Heart left ventricle (tissue), 16 donors: ENCODE measurements around the gene EFR3B. TPM values are rescaled to one million over a fixed set of nuclear protein-coding genes. Genes with fewer than 3 reads are reported as not detected.

ENCODE experiments used
- ATAC-seq, 4 donors: fragments of 200-7000 bp; cut with Tn5 transposase; one replicate each; pipeline ENCODE4 v1.9.1; 2020 to 2022; ENCODE audit warnings: moderate library complexity in 4 of 4, mild to moderate bottlenecking in 3 of 4, moderate number of reproducible peaks in 1 of 4
- DNase-seq, 5 donors: peaks; one replicate each; pipeline ENCODE4 v3.0.0-alpha.2; 2020
- H3K27ac ChIP-seq, 12 donors: fragments of 200-600 bp; sonication (generic) in 4 of 12; one replicate each; pipeline versions ENCODE4 v1.5.0 to v1.8.0; 2016 to 2022; ENCODE audit warnings: mild to moderate bottlenecking in 2 of 12
- H3K27me3 ChIP-seq, 9 donors: fragments of 200-600 bp; sonication (generic) in 2 of 9; one replicate each; pipeline versions ENCODE4 v1.5.1 to v1.8.0; 2016 to 2022; ENCODE audit warnings: mild to moderate bottlenecking in 3 of 9
- H3K36me3 ChIP-seq, 9 donors: fragments of 200-600 bp; sonication (generic) in 2 of 9; one replicate each; pipeline versions ENCODE4 v1.5.0 to v1.8.0; 2018 to 2022; ENCODE audit warnings: mild to moderate bottlenecking in 2 of 9
- H3K4me1 ChIP-seq, 12 donors: fragments of 200-600 bp; sonication (generic) in 4 of 12; one replicate each; pipeline versions ENCODE4 v1.5.0 to v1.8.0; 2016 to 2022; ENCODE audit warnings: mild to moderate bottlenecking in 3 of 12
- H3K4me3 ChIP-seq, 12 donors: fragments of 200-600 bp; sonication (generic) in 4 of 12; one replicate each; pipeline versions ENCODE4 v1.5.0 to v1.8.0; 2017 to 2022; ENCODE audit warnings: mild to moderate bottlenecking in 9 of 12, moderate library complexity in 4 of 12
- H3K9me3 ChIP-seq, 12 donors: fragments of 200-600 bp; sonication (generic) in 4 of 12; one replicate each; pipeline versions ENCODE4 v1.5.0 to v1.8.0; 2016 to 2022; ENCODE audit warnings: mild to moderate bottlenecking in 1 of 12
- CTCF ChIP-seq, 12 donors: fragments of 200-600 bp; sonication (generic) in 4 of 12; IDR thresholded peaks; one replicate each; pipeline versions ENCODE4 v1.5.0 to v1.8.0; 2018 to 2022; ENCODE audit warnings: antibody characterized with exemption in 12 of 12, mild to moderate bottlenecking in 5 of 12
- POLR2A ChIP-seq, 2 donors: fragments of 450-650 bp; IDR thresholded peaks; one replicate each; pipeline ENCODE4 v1.6.1; 2017; ENCODE audit warnings: antibody characterized with exemption in 2 of 2, mild to moderate bottlenecking in 2 of 2, moderate library complexity in 2 of 2
- WGBS, 4 donors: extraction: QIAGEN DNeasy Blood & Tissue Kit in 2 of 4; methylation state at CpG; one replicate each; pipeline versions ENCODE4 v1.1.5 to v1.1.7; 2013 to 2018; 5-methylcytosine and 5-hydroxymethylcytosine counted together
- intact Hi-C, 10 donors: fragments of 100-400 bp; cut with DNase I; formaldehyde crosslinking; loops; one replicate each; pipeline versions ENCODE4 v1.11.1 to v1.14.2; 2022
- polyA plus RNA-seq, 2 donors: library from polyadenylated mRNA; stranded (reverse); fragments of 200-250 nt; gene quantifications; one replicate each; pipeline ENCODE4 v1.2.3, GENCODE V29; 2013
- total RNA-seq, 9 donors: library from RNA; depleted of rRNA in 2 of 9; stranded (reverse); fragments of >200 nt in 2 of 9; fragmentation: NEBNext Ultra II Directional in 3 of 9; extraction: Animal tissue kit (Norgen Biotek cat#: 25700) in 3 of 9; gene quantifications; one replicate each; pipeline versions ENCODE4 v1.1.0 to v1.2.4, GENCODE V29; 2016 to 2023
- donor health status: ischemic (EF 13 %, LVEDD 7.1; RV severe dilation, severe dysfunction).
- donor health status: healthy with polysubstance abuse.
- donor health status: DM: no; HTN: yes; CAD: no.
- donor health status: DM: no; HTN: no; CAD: no.
- donor health status: ischemic (EF 25% LVEDD 6.9; RV normal size, moderate dysfunction).
- donor health status: ischemic (EF 25% LVEDD 5.7; RV mildly dilated, moderate dysfunction).
- donor health status: healthy.
- donor health status: DM: yes; HTN: yes; CAD: no.
- donor health status: ischemic (EF 35%, LVEDD 5.7; RV mildly dilated, moderate dysfunction).
- donor health status: nonischemic (EF 11% LVEDD 7.7; RV severe dilation, severe dysfunction).
- donor health status: DM: yes; HTN: yes; CAD: no.
- donor health status: PGD.
- donor health status: ischemic (EF 29% LVEDD 5.4; RV normal size, mild dysfunction).
- donor health status: nonischemic (EF 23%, LVEDD 6.1; RV moderate dilation, normal function).

EFR3B gene
- total and polyA plus RNA-seq, 11 donors: 1.7 to 13.8 (median 5.5) TPM

- ATAC-seq: no peak
- Histone ChIP-seq H3K4me1 (peaks cover 0 to 6% (median 0%) of the 10 kb centered on the region in 12 donors), H3K27ac (no peak overlapping the region), H3K4me3 (no peak overlapping the region), H3K9me3 (no peaks in the 10 kb centered on the region), H3K27me3 (no peaks in the 10 kb centered on the region), H3K36me3 (no peaks in the 10 kb centered on the region)
- WGBS, 4 donors: 93 to 96% (median 94%) methylated on average over 7 of the region's 7 CpGs
- DNase-seq: no peak
- intact Hi-C loops: no loop called here
- TF ChIP-seq CTCF (IDR thresholded peaks at IDR 0.05): no peak
- TF ChIP-seq POLR2A (IDR thresholded peaks at IDR 0.05): no peak
Measured at GRCh38 chr2:25201794-25202193, 159.9 kb downstream of the EFR3B start.

GRCh38 chr2:25202275-25202674 is 160.4 kb downstream of the EFR3B start:
- intact Hi-C loops: no loop called here
- no peak for ATAC-seq
- no peak for DNase-seq
- TF ChIP-seq POLR2A (IDR thresholded peaks at IDR 0.05): no peak
- no peak for TF ChIP-seq CTCF (IDR thresholded peaks at IDR 0.05)
- 80 to 93% (median 89%) methylated on average over 11 of the region's 11 CpGs for WGBS, 4 donors
- Histone ChIP-seq H3K4me1 (peaks cover 0 to 6% (median 0%) of the 10 kb centered on the region in 12 donors), H3K27ac (no peak overlapping the region), H3K4me3 (no peak overlapping the region), H3K36me3 (no peaks in the 10 kb centered on the region), H3K27me3 (no peaks in the 10 kb centered on the region), H3K9me3 (no peaks in the 10 kb centered on the region)

- ATAC-seq (peak in 3 of 4 donors; percentile 54 to 71 (median 68)), DNase-seq (no peak)
- no peak for TF ChIP-seq POLR2A (IDR thresholded peaks at IDR 0.05)
- TF ChIP-seq CTCF (IDR thresholded peaks at IDR 0.05): no peak
- 23 to 42% (median 35%) methylated on average over 46 to 59 of the region's 59 CpGs for WGBS, 4 donors
- Histone ChIP-seq H3K4me1 (peaks cover 0 to 6% (median 0%) of the 10 kb centered on the region in 12 donors), H3K4me3 (peak overlapping the region in 9 of 12 donors; percentile 19 to 56 (median 43)), H3K36me3 (no peaks in the 10 kb centered on the region), H3K27ac (peak overlapping the region in 3 of 12 donors; percentile 35 to 65 (median 49)), H3K27me3 (no peaks in the 10 kb centered on the region), H3K9me3 (no peaks in the 10 kb centered on the region)
- intact Hi-C loops: no loop called here
Measured at GRCh38 chr2:25204190-25204838, 162.4 kb downstream of the EFR3B start.

GRCh38 chr2:25207078-25207545 is 165.2 kb downstream of the EFR3B start:
- DNase-seq: no peak
- WGBS, 4 donors: 56 to 68% (median 64%) methylated on average over 5 of the region's 5 CpGs

More at GRCh38 chr2:25207078-25207545, 165.2 kb downstream of the EFR3B start:
- no peak overlapping the region for H3K27ac ChIP-seq
- H3K36me3 ChIP-seq: no peaks in the 10 kb centered on the region
- peaks cover 0 to 6% (median 0%) of the 10 kb centered on the region in 12 donors for H3K4me1 ChIP-seq
- no peaks in the 10 kb centered on the region for H3K9me3 ChIP-seq
- peak in 1 of 4 donors; percentile 36 for ATAC-seq
- TF ChIP-seq CTCF (IDR thresholded peaks at IDR 0.05) (no peak), POLR2A (IDR thresholded peaks at IDR 0.05) (no peak)
- no peak overlapping the region for H3K4me3 ChIP-seq
- intact Hi-C loops: no loop called here
- H3K27me3 ChIP-seq: no peaks in the 10 kb centered on the region

Other genes with a start within 250 kb of the EFR3B start
- 10 to 100 TPM; 12.6 to 37.1 (median 31.1) TPM for gene PTRHD1, start 248.7 kb upstream of the EFR3B start, total RNA-seq
- gene PTRHD1, start 248.7 kb upstream of the EFR3B start, polyA plus RNA-seq: 10 to 100 TPM; 17.4 to 19.7 TPM
- 1 to 10 TPM; 1.6 to 9.2 (median 2.7) TPM for gene CENPO, start 248.7 kb upstream of the EFR3B start, total RNA-seq
- gene CENPO, start 248.7 kb upstream of the EFR3B start, polyA plus RNA-seq: 1 to 10 TPM; 1.5 to 2.4 TPM
- gene ADCY3, start 121.8 kb upstream of the EFR3B start, total RNA-seq: 10 to 100 TPM in 7 of 9 donors, 1 to 10 TPM in 2; 9.3 to 36.0 (median 17.5) TPM
- gene ADCY3, start 121.8 kb upstream of the EFR3B start, polyA plus RNA-seq: 10 to 100 TPM; 10.9 to 14.4 TPM
- gene DNAJC27, start 70.1 kb upstream of the EFR3B start, total RNA-seq: 10 to 100 TPM in 2 of 9 donors, 1 to 10 TPM in 7; 5.1 to 13.6 (median 9.1) TPM
- 1 to 10 TPM; 4.3 to 5.0 TPM for gene DNAJC27, start 70.1 kb upstream of the EFR3B start, polyA plus RNA-seq
- gene POMC, start 126.5 kb downstream of the EFR3B start, total RNA-seq: 1 to 10 TPM in 8 of 9 donors, under 1 TPM in 1; 0.77 to 8.0 (median 3.0) TPM
- 1 to 10 TPM; 2.6 to 7.8 TPM for gene POMC, start 126.5 kb downstream of the EFR3B start, polyA plus RNA-seq